GM23338 (cell line): Measurements from ENCODE around the gene SLC35G2. TPM values are rescaled to one million over a fixed set of nuclear protein-coding genes. Genes with fewer than 3 reads are reported as not detected.

Experiments used
- ATAC-seq: fragments of 200-7000 bp; cut with Tn5 transposase; 3 replicates; pipeline ENCODE4 v1.9.1; 2020
- DNase-seq: peaks from one replicate; pipeline ENCODE4 v3.0.0-alpha.2; 2015; ENCODE audit warnings: low spot score
- H2AFZ ChIP-seq: fragments of 200-600 bp; sonication (generic); 2 replicates; pipeline ENCODE4 v1.8.0; 2016; ENCODE audit warnings: antibody characterized with exemption, mild to moderate bottlenecking, moderate library complexity
- H3F3A ChIP-seq: fragments of 200-600 bp; sonication (generic); replicated peaks from 2 replicates; pipeline ENCODE4 v1.8.0; 2017; ENCODE audit warnings: antibody characterized with exemption, mixed run types, low read depth
- H3K27ac ChIP-seq: fragments of 200-600 bp; sonication (generic); 2 replicates; pipeline ENCODE4 v1.6.1; 2016; ENCODE audit warnings: low read depth
- H3K27me3 ChIP-seq: fragments of 200-600 bp; sonication (generic); 2 replicates; pipeline ENCODE4 v1.8.0; 2016; ENCODE audit warnings: mild to moderate bottlenecking, mixed run types, moderate library complexity; ENCODE audit not compliant: insufficient read depth
- H3K36me3 ChIP-seq: fragments of 200-600 bp; sonication (generic); 2 replicates; pipeline ENCODE4 v1.8.0; 2016; ENCODE audit warnings: mild to moderate bottlenecking; ENCODE audit not compliant: insufficient read depth
- H3K4me1 ChIP-seq: fragments of 200-600 bp; sonication (generic); 2 replicates; pipeline ENCODE4 v1.8.0; 2016; ENCODE audit warnings: mild to moderate bottlenecking, moderate library complexity; ENCODE audit not compliant: insufficient read depth
- H3K4me2 ChIP-seq: fragments of 200-600 bp; sonication (generic); 2 replicates; pipeline ENCODE4 v1.7.1; 2017; ENCODE audit warnings: mixed run types
- H3K4me3 ChIP-seq: fragments of 200-600 bp; sonication (generic); 2 replicates; pipeline ENCODE4 v1.6.1; 2016; ENCODE audit warnings: mixed run types
- H3K79me2 ChIP-seq: fragments of 200-600 bp; sonication (generic); replicated peaks from 2 replicates; pipeline ENCODE4 v1.8.0; 2017; ENCODE audit warnings: mild to moderate bottlenecking; ENCODE audit not compliant: insufficient read depth
- H3K9me2 ChIP-seq: fragments of 200-600 bp; sonication (generic); 2 replicates; pipeline ENCODE4 v1.8.0; 2017; ENCODE audit not compliant: insufficient read depth
- H4K20me1 ChIP-seq: fragments of 200-600 bp; sonication (generic); replicated peaks from 2 replicates; pipeline ENCODE4 v1.8.0; 2017; ENCODE audit warnings: mild to moderate bottlenecking; ENCODE audit not compliant: insufficient read depth
- H3K27ac Mint-ChIP-seq: 2 replicates; pipeline ENCODE4 v1.8.0; 2020; ENCODE audit warnings: inconsistent platforms, mild to moderate bottlenecking, moderate library complexity, mixed read lengths
- H3K27me3 Mint-ChIP-seq: 3 replicates; pipeline ENCODE4 v1.8.0; 2022; ENCODE audit warnings: low read depth, mild to moderate bottlenecking, moderate library complexity, mixed read lengths, inconsistent platforms; ENCODE audit not compliant: insufficient read depth, poor library complexity
- H3K36me3 Mint-ChIP-seq: 3 replicates; pipeline ENCODE4 v1.8.0; 2021; ENCODE audit warnings: low read depth, mild to moderate bottlenecking, inconsistent platforms, moderate library complexity, mixed read lengths
- H3K4me1 Mint-ChIP-seq: 3 replicates; pipeline ENCODE4 v1.8.0; 2020; ENCODE audit warnings: mild to moderate bottlenecking, inconsistent platforms, mixed read lengths
- H3K4me3 Mint-ChIP-seq: 3 replicates; pipeline ENCODE4 v1.8.0; 2021; ENCODE audit warnings: moderate library complexity, mild to moderate bottlenecking, inconsistent platforms, mixed read lengths
- H3K9me3 Mint-ChIP-seq: 3 replicates; pipeline ENCODE4 v1.8.0; 2020; ENCODE audit warnings: moderate library complexity, mild to moderate bottlenecking, inconsistent platforms, mixed read lengths
- CREB1 ChIP-seq: fragments of 250-450 bp; sonication (Bioruptor Pico); IDR thresholded peaks from 2 replicates; pipeline ENCODE4 v1.5.0; 2020; ENCODE audit warnings: low read depth, mild to moderate bottlenecking, moderate library complexity
- NANOG ChIP-seq: IDR thresholded peaks from 2 replicates; pipeline ENCODE4 v1.6.1; 2016; ENCODE audit warnings: antibody characterized with exemption, borderline replicate concordance
- POLR2AphosphoS5 ChIP-seq: IDR thresholded peaks from 2 replicates; pipeline ENCODE4 v1.6.1; 2016; ENCODE audit warnings: antibody characterized with exemption, low read depth
- REST ChIP-seq: IDR thresholded peaks from one replicate; pipeline ENCODE4 v1.6.1; 2018; ENCODE audit warnings: antibody characterized with exemption; ENCODE audit not compliant: unreplicated experiment
- ZNF331 ChIP-seq: fragments of 250-450 bp; sonication (Bioruptor Pico); IDR thresholded peaks from 2 replicates; pipeline ENCODE4 v1.5.0; 2020; ENCODE audit warnings: low read depth, mild to moderate bottlenecking, moderate library complexity
- ZNF462 ChIP-seq: fragments of 250-450 bp; sonication (Bioruptor Pico); IDR thresholded peaks from 2 replicates; pipeline ENCODE4 v1.5.0; 2020; ENCODE audit warnings: mild to moderate bottlenecking, moderate library complexity
- polyA plus RNA-seq: library from polyadenylated mRNA; unstranded; fragments of >200 nt; fragmentation: Nextera tagmentation; extraction: Ambion mirVana; gene quantifications from 2 replicates; pipeline ENCODE4 v1.2.1, GENCODE V29; 2016
- total RNA-seq: library from RNA; depleted of rRNA; stranded (reverse); fragments of >200 nt; shearing (Covaris generic); gene quantifications from 2 replicates; pipeline ENCODE4 v1.2.3, GENCODE V29; 2014

SLC35G2 gene
- total and polyA plus RNA-seq, 2 experiments from 2014 or later = 6.8 to 8.8 TPM

GRCh38 chr3:136842294-136842693 is 23.4 kb downstream of the SLC35G2 start (continued):
- TF ChIP-seq ZNF462 (CRISPR knock-in tag) = no peak

GRCh38 chr3:136844724-136845123 is 25.8 kb downstream of the SLC35G2 start:
- Histone ChIP-seq H3K9me2 (no peaks in the 10 kb centered on the region), H3F3A (no peaks in the 10 kb centered on the region), H3K4me2 (no peak overlapping the region), H3K4me3 (no peak overlapping the region), H3K79me2 (peaks cover 44% of the 10 kb centered on the region), H2AFZ (no peak overlapping the region), H3K27me3 (no peaks in the 10 kb centered on the region), H3K27ac (no peak overlapping the region), H3K4me1 (peaks cover 6% of the 10 kb centered on the region; the same call in 1 of the 2 replicates), H4K20me1 (peaks cover 18% of the 10 kb centered on the region; the same call in 1 of the 2 replicates), H3K36me3 (no peaks in the 10 kb centered on the region; the same call in 1 of the 2 replicates)
- Mint-ChIP-seq H3K9me3 (no peaks in the 10 kb centered on the region), H3K4me3 (no peak overlapping the region), H3K4me1 (peaks cover 13% of the 10 kb centered on the region), H3K27ac (no peak overlapping the region), H3K27me3 (peaks cover 5% of the 10 kb centered on the region), H3K36me3 (peaks cover 36% of the 10 kb centered on the region)
- DNase-seq (no peak), ATAC-seq (no peak)
- TF ChIP-seq CREB1 (CRISPR knock-in tag) = no peak
- TF ChIP-seq ZNF462 (CRISPR knock-in tag) = no peak
- TF ChIP-seq REST = no peak
- TF ChIP-seq NANOG = no peak
- TF ChIP-seq POLR2AphosphoS5 = no peak
- no peak for TF ChIP-seq ZNF331 (CRISPR knock-in tag)
